Measurements from ENCODE around the gene HGS. TPM values are rescaled to one million over a fixed set of nuclear protein-coding genes. Genes with fewer than 3 reads are reported as not detected.

Gene HGS
- total and polyA plus RNA-seq, 2 of the 13 experiments (the other 11 are each of a cell fraction or from before 2014, with no cell fraction given): 73.3 to 78.1 TPM

GRCh38 chr17:81735264-81736102 lies 51.7 kb downstream of the HGS start (continued):
- TF ChIP-seq SRF (IDR thresholded peaks at IDR 0.05; ENCODE audit: low read depth, low read length) (no peak), SKIL (CRISPR knock-in tag; IDR thresholded peaks at IDR 0.05; ENCODE audit: borderline replicate concordance) (no peak), ZNF800 (CRISPR knock-in tag; IDR thresholded peaks at IDR 0.05) (peak; percentile 73; the same call in 1 of the 2 replicates), ATF2 (CRISPR knock-in tag; IDR thresholded peaks at IDR 0.05) (no peak), ZNF713 (CRISPR knock-in tag; IDR thresholded peaks at IDR 0.05) (peak; percentile 34; the same call in 1 of the 2 replicates), ZNF34 (CRISPR knock-in tag; IDR thresholded peaks at IDR 0.05; ENCODE audit: borderline replicate concordance) (no peak), SNAI1 (CRISPR knock-in tag; IDR thresholded peaks at IDR 0.05; ENCODE audit: borderline replicate concordance) (no peak), ZNF251 (CRISPR knock-in tag; IDR thresholded peaks at IDR 0.05) (no peak), RARG (CRISPR knock-in tag; IDR thresholded peaks at IDR 0.05; ENCODE audit: low read depth) (no peak), TFAP4 (IDR thresholded peaks at IDR 0.05; ENCODE audit: borderline replicate concordance, low read depth) (peak; percentile 67; the same call in 1 of the 2 replicates), MYC (CRISPR knock-in tag; IDR thresholded peaks at IDR 0.05; ENCODE audit: borderline replicate concordance) (0 out of 2 replicates have a peak, but pooled peaks have one; percentile 22), ZMAT3 (CRISPR knock-in tag; conservative IDR thresholded peaks at IDR 0.05) (no peak), ZNF672 (CRISPR knock-in tag; IDR thresholded peaks at IDR 0.05) (no peak), ZNF136 (CRISPR knock-in tag; IDR thresholded peaks at IDR 0.05; ENCODE audit: low read depth) (no peak), ZBTB39 (CRISPR knock-in tag; IDR thresholded peaks at IDR 0.05) (no peak), ZNF639 (CRISPR knock-in tag; conservative IDR thresholded peaks at IDR 0.05) (no peak), STAT5B (CRISPR knock-in tag; IDR thresholded peaks at IDR 0.05) (no peak), EP300 (IDR thresholded peaks at IDR 0.05; ENCODE audit: low read depth in 2 of 2, low read length in 2 of 2) (no peak), EP300 (CRISPR knock-in tag; IDR thresholded peaks at IDR 0.05; ENCODE audit: borderline replicate concordance) (no peak)
